Sigmoid colon (tissue), 7 donors: Measurements from ENCODE around the gene GYS2. TPM values are rescaled to one million over a fixed set of nuclear protein-coding genes. Genes with fewer than 3 reads are reported as not detected.

ENCODE experiments used
- DNase-seq: peaks from one replicate; pipeline ENCODE4 v3.0.0-alpha.2; 2019
- H3K27ac ChIP-seq, 4 donors: fragments of 200-600 bp; sonication (generic); one replicate each; pipeline ENCODE4 v1.5.1; 2016 to 2019; ENCODE audit warnings: mild to moderate bottlenecking in 1 of 4
- H3K27me3 ChIP-seq, 3 donors: fragments of 200-600 bp; sonication (generic); one replicate each; pipeline ENCODE4 v1.5.1; 2019; ENCODE audit warnings: mild to moderate bottlenecking in 1 of 3
- H3K36me3 ChIP-seq, 4 donors: fragments of 200-600 bp; sonication (generic); one replicate each; pipeline ENCODE4 v1.5.1; 2016 to 2019
- H3K4me1 ChIP-seq, 4 donors: fragments of 200-600 bp; sonication (generic); one replicate each; pipeline ENCODE4 v1.5.1; 2017 to 2019
- H3K4me3 ChIP-seq, 4 donors: fragments of 200-600 bp; sonication (generic); one replicate each; pipeline ENCODE4 v1.5.1; 2017 to 2019; ENCODE audit warnings: mild to moderate bottlenecking in 2 of 4, moderate library complexity in 1 of 4
- H3K9me3 ChIP-seq, 4 donors: fragments of 200-600 bp in 3 of 4; sonication (generic) in 3 of 4; one replicate each; pipeline versions ENCODE4 v1.5.1 to v1.6.1; 2013 to 2019
- EP300 ChIP-seq, 4 donors: sonication (generic); formaldehyde crosslinking; IDR thresholded peaks; one replicate each; pipeline ENCODE4 v1.6.1; 2017; ENCODE audit warnings: antibody characterized with exemption in 4 of 4
- POLR2A ChIP-seq, 2 donors: fragments of 450-650 bp; IDR thresholded peaks; one replicate each; pipeline ENCODE4 v1.6.1; 2016; ENCODE audit warnings: antibody characterized with exemption in 2 of 2, mild to moderate bottlenecking in 2 of 2, moderate library complexity in 2 of 2
- POLR2AphosphoS5 ChIP-seq, 4 donors: sonication (generic); formaldehyde crosslinking; IDR thresholded peaks; one replicate each; pipeline ENCODE4 v1.6.1; 2017; ENCODE audit warnings: antibody characterized with exemption in 4 of 4
- WGBS, 2 donors: extraction: QIAGEN DNeasy Blood & Tissue Kit; methylation state at CpG; one replicate each; pipeline ENCODE4 v1.1.7; 2013; 5-methylcytosine and 5-hydroxymethylcytosine counted together
- intact Hi-C: fragments of 100-400 bp; cut with DNase I; formaldehyde crosslinking; loops from one replicate; pipeline ENCODE4 v1.15.1; 2023
- polyA plus RNA-seq, 3 donors: library from polyadenylated mRNA; stranded (reverse); fragments of 200-250 nt; gene quantifications; one replicate each; pipeline ENCODE4 v1.2.3, GENCODE V29; 2013
- total RNA-seq, 4 donors: library from RNA; depleted of rRNA; stranded (reverse); fragments of >200 nt; gene quantifications; one replicate each; pipeline ENCODE4 v1.1.0, GENCODE V29; 2016
- TF ChIP-seq, protein P1 (sequence below), 4 experiments: fragments of 450-650 bp in 3 of 4; fragments of 200-600 bp in 1 of 4; IDR thresholded peaks; one replicate each; pipeline ENCODE4 v1.5.1; 2016 to 2019; ENCODE audit warnings: antibody characterized with exemption in 4 of 4, mild to moderate bottlenecking in 3 of 4, moderate library complexity in 2 of 4
- donor health status: healthy with polysubstance abuse.
- donor health status: Bipolar disorder and iron deficiency.
- donor health status: healthy.

Gene GYS2
- total and polyA plus RNA-seq, 7 donors: 0.27 TPM; not detected in 6

DNA sequence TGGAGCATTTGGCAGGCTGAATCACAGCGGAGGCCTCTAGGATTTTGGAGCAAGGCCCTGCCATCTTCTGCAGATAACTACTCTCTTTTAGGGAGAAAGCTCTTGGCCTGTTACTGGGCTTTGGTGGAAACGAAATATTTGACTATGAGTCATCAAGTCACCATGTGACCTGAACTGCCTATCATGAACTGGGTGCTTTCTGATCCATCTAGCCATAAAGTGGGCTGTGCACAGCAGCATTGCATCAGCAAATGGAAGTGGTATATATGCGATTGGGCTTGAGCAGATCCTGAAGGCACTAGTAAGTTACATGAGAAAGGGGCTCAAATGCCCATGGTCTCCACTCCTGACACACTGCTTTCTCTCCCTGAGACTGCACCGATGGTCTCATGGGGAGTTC is 21.1 kb downstream of the GYS2 start:
- intact Hi-C loops: no loop called here
- no peak for DNase-seq
- Histone ChIP-seq H3K9me3 (no peaks in the 10 kb centered on the region), H3K4me1 (no peaks in the 10 kb centered on the region), H3K27ac (no peak overlapping the region), H3K27me3 (no peaks in the 10 kb centered on the region), H3K36me3 (no peaks in the 10 kb centered on the region), H3K4me3 (no peak overlapping the region)
- WGBS, 2 donors: 88 to 91% methylated on average over 4 of the region's 4 CpGs
- TF ChIP-seq, protein P1, sequence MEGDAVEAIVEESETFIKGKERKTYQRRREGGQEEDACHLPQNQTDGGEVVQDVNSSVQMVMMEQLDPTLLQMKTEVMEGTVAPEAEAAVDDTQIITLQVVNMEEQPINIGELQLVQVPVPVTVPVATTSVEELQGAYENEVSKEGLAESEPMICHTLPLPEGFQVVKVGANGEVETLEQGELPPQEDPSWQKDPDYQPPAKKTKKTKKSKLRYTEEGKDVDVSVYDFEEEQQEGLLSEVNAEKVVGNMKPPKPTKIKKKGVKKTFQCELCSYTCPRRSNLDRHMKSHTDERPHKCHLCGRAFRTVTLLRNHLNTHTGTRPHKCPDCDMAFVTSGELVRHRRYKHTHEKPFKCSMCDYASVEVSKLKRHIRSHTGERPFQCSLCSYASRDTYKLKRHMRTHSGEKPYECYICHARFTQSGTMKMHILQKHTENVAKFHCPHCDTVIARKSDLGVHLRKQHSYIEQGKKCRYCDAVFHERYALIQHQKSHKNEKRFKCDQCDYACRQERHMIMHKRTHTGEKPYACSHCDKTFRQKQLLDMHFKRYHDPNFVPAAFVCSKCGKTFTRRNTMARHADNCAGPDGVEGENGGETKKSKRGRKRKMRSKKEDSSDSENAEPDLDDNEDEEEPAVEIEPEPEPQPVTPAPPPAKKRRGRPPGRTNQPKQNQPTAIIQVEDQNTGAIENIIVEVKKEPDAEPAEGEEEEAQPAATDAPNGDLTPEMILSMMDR (IDR thresholded peaks at IDR 0.05): no peak
- TF ChIP-seq POLR2AphosphoS5 (IDR thresholded peaks at IDR 0.05) (no peak), POLR2A (IDR thresholded peaks at IDR 0.05) (no peak), EP300 (IDR thresholded peaks at IDR 0.05) (no peak)

DNA sequence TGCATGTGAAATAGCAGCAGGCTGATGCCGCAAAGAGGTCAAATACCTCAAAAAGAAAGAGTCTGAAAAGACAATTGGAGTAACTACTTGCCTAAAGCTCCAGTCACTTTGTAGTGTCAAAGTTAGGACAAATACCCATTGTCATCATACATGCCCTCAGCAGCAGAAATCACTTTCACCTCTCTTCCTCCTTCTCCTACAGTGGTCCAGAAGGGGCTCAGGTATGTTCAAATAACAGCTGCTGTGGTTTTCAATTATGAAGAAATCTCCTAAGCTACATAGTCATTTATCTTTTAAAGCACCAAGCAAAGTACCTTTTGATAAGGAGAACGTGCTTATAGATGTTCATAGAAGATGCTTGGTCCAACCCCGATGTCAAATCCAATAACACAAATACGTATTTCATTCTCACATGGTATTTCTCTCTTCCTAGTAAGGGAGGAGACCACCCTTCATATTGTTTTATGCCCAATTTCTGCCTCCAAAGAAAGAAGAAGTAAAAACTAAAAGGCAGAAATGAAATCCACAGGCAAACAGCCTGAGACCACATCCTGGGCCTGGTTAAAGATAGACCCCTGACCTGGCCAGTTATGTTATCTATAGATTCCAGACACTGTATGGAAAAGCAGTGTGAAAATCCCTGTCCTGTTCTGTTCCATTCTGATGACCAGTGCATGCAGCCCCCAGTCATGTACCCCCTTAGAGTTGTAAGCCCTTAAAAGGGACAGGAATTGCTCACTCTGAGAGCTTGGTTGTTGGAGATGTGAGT is 23.7 kb downstream of the GYS2 start:
- Histone ChIP-seq H3K27me3 (no peaks in the 10 kb centered on the region), H3K27ac (no peak overlapping the region), H3K9me3 (no peaks in the 10 kb centered on the region), H3K4me3 (no peak overlapping the region), H3K4me1 (no peaks in the 10 kb centered on the region), H3K36me3 (no peaks in the 10 kb centered on the region)
- intact Hi-C loops: no loop called here
- no peak for TF ChIP-seq EP300 (IDR thresholded peaks at IDR 0.05)
- TF ChIP-seq POLR2AphosphoS5 (IDR thresholded peaks at IDR 0.05): no peak
- TF ChIP-seq, protein P1 (IDR thresholded peaks at IDR 0.05): no peak
- TF ChIP-seq POLR2A (IDR thresholded peaks at IDR 0.05): no peak
- WGBS, 2 donors: 77 to 90% methylated on average over 4 of the region's 4 CpGs
- DNase-seq: no peak

DNA sequence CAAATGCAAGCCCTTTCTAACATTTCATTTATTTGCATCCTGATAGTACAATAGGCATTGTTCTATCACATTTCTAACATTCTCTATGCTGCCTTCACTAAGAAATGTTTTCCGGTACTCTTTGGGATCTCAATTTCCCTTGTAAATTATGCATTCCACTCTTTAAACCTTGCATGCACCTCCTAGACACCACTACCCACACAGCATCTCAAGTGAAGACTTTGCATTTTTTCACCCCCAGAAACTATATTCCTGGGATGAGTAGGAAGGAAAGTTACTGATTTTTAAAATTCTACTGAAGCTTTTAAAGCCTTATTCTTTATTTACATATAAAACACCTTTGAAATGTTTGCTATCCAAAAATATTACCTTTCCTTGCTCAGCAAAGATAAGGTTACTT is 27.1 kb downstream of the GYS2 start:
- no peak for DNase-seq
- H3K4me3 ChIP-seq: no peak overlapping the region
- intact Hi-C loops: no loop called here
- H3K27ac ChIP-seq: no peak overlapping the region
- 94 to 97% methylated on average over 1 of the region's 1 CpG for WGBS, 2 donors
- H3K4me1 ChIP-seq: no peaks in the 10 kb centered on the region
- H3K36me3 ChIP-seq: no peaks in the 10 kb centered on the region
- TF ChIP-seq POLR2A (IDR thresholded peaks at IDR 0.05): no peak
- no peak for TF ChIP-seq POLR2AphosphoS5 (IDR thresholded peaks at IDR 0.05)
- no peak for TF ChIP-seq EP300 (IDR thresholded peaks at IDR 0.05)
- TF ChIP-seq, protein P1 (IDR thresholded peaks at IDR 0.05): no peak
- no peaks in the 10 kb centered on the region for H3K27me3 ChIP-seq
- no peaks in the 10 kb centered on the region for H3K9me3 ChIP-seq

DNA sequence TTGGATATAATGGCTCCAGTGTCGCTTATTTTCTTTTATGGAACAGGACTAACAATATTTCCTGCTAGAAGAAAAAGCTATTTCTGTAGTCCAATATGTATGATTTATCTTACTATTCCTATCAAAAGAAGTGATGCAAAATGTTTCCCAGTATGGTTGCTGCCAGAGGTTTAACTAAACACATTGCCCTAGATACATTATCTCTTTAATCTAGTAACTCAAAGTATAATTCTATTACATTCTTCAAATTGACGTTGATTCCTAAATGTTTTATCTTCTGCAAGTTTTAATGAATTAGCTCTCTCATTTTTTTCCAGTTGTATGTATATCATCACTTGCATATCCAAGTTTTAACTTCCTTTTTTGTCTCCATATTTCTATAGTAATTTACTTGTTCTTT is 28.2 kb downstream of the GYS2 start:
- intact Hi-C loops: no loop called here
- Histone ChIP-seq H3K36me3 (no peaks in the 10 kb centered on the region), H3K27me3 (no peaks in the 10 kb centered on the region), H3K27ac (no peak overlapping the region), H3K4me3 (no peak overlapping the region), H3K4me1 (no peaks in the 10 kb centered on the region), H3K9me3 (no peaks in the 10 kb centered on the region)
- WGBS, 2 donors: 85 to 90% methylated on average over 2 of the region's 2 CpGs
- DNase-seq: no peak
- TF ChIP-seq POLR2AphosphoS5 (IDR thresholded peaks at IDR 0.05) (no peak), POLR2A (IDR thresholded peaks at IDR 0.05) (no peak), EP300 (IDR thresholded peaks at IDR 0.05) (no peak)
- TF ChIP-seq, protein P1 (IDR thresholded peaks at IDR 0.05): no peak
